ENCODE measurements around the gene PFKL.

PFKL gene

GRCh38 chr21:44295163-44295573 is 4.7 kb upstream of the PFKL start:
- DNase-seq, result no peak

- DNase-seq, result no peak
These were observed 4.2 kb upstream of the PFKL start for GRCh38 chr21:44295646-44296045.

- DNase-seq, result no peak
These were observed 3.7 kb upstream of the PFKL start for GRCh38 chr21:44296103-44296519.

GRCh38 chr21:44296916-44297315 is 2.9 kb upstream of the PFKL start:
- no peak for DNase-seq

- DNase-seq, result peak; percentile 95
These were observed 2.1 kb upstream of the PFKL start for GRCh38 chr21:44297525-44298290.

- DNase-seq, result peak; percentile 47
These were observed 1.6 kb upstream of the PFKL start for GRCh38 chr21:44298301-44298700.

GRCh38 chr21:44299085-44299457 is 782 bp upstream of the PFKL start:
- peak; percentile 65 for DNase-seq

GRCh38 chr21:44300262-44300959 is 558 bp downstream of the PFKL start:
- DNase-seq, result peak; percentile 75

- DNase-seq, result no peak
These were observed 1.3 kb downstream of the PFKL start for GRCh38 chr21:44301141-44301540.

GRCh38 chr21:44301961-44302406 is 2.1 kb downstream of the PFKL start:
- DNase-seq, result no peak

GRCh38 chr21:44302573-44303401 is 2.9 kb downstream of the PFKL start:
- peak; percentile 32 for DNase-seq

- DNase-seq, result no peak
These were observed 3.7 kb downstream of the PFKL start for GRCh38 chr21:44303490-44303981.

GRCh38 chr21:44304011-44304616 is 4.3 kb downstream of the PFKL start:
- no peak for DNase-seq

- peak; percentile 52 for DNase-seq
These were observed 5.0 kb downstream of the PFKL start for GRCh38 chr21:44304877-44305293.

GRCh38 chr21:44305691-44306090 is 5.8 kb downstream of the PFKL start:
- no peak for DNase-seq

GRCh38 chr21:44306936-44307704 is 7.3 kb downstream of the PFKL start:
- no peak for DNase-seq

GRCh38 chr21:44310628-44311507 is 11.0 kb downstream of the PFKL start:
- DNase-seq, result no peak

- DNase-seq, result no peak
These were observed 12.2 kb downstream of the PFKL start for GRCh38 chr21:44312089-44312488.

- DNase-seq, result no peak
These were observed 12.9 kb downstream of the PFKL start for GRCh38 chr21:44312716-44313115.

- DNase-seq, result no peak
These were observed 13.6 kb downstream of the PFKL start for GRCh38 chr21:44313451-44313850.

GRCh38 chr21:44314128-44314527 is 14.3 kb downstream of the PFKL start:
- no peak for DNase-seq
